ENCODE data around the gene FARP2.

Gene FARP2

DNA sequence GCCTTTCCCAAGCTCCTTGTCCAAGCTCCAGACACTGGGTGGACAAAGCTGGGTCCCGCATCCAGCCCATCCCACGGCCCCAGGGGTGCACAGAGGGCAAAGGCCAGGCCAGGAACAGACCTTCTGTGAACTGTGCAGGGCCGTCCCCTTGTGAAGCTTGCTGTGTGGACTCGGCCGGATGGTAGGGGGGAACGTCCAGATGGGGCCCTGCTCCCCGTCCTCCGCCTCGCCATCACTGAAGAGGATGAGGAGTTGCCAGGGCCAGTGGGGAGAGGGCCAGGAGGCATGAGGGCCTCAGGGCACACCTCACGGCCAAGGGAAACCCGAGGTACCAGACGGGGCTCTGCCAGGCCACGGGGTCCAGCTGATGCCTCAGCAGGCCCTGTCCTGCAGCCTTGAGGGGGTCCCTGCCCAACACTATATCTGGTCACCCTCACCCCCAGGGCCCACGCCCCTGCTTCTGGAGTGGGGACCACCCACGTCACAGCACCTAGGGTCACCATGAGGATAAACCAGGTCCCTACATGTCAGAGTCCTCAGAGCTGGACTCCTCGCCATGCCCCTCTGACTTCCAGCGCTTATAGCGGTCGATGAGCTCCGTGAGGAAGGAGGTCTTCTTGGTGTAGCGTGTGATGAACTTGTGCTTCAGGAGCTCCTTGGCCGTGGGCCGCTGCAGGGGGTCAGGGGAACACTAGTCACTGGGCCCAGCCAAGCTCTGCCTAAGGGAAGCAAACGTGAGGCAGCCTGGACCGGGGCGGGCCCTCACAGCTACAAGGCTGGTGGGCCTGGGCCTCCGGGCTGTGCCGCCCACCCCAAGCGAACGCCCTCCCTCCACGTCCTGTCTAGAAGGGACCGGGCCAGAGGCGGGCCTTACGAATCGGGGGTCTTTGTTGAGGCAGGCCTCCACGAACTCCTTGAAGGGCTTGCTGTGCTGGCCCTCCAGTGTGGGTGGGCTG lies 142.3 kb downstream of the FARP2 start:
- H2AFZ ChIP-seq (ENCODE audit: low read depth), result no peak overlapping the region
- TF ChIP-seq, protein P1, sequence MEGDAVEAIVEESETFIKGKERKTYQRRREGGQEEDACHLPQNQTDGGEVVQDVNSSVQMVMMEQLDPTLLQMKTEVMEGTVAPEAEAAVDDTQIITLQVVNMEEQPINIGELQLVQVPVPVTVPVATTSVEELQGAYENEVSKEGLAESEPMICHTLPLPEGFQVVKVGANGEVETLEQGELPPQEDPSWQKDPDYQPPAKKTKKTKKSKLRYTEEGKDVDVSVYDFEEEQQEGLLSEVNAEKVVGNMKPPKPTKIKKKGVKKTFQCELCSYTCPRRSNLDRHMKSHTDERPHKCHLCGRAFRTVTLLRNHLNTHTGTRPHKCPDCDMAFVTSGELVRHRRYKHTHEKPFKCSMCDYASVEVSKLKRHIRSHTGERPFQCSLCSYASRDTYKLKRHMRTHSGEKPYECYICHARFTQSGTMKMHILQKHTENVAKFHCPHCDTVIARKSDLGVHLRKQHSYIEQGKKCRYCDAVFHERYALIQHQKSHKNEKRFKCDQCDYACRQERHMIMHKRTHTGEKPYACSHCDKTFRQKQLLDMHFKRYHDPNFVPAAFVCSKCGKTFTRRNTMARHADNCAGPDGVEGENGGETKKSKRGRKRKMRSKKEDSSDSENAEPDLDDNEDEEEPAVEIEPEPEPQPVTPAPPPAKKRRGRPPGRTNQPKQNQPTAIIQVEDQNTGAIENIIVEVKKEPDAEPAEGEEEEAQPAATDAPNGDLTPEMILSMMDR (conservative IDR thresholded peaks at IDR 0.05; ENCODE audit: low read depth, low read length), result no peak
- H3K9ac ChIP-seq, result no peak overlapping the region
- H3K27ac ChIP-seq, result no peak overlapping the region
- no peaks in the 10 kb centered on the region for H3K4me1 ChIP-seq (ENCODE audit: low read depth, poor library complexity, severe bottlenecking)
- no peak overlapping the region for H3K4me3 ChIP-seq (IDR thresholded peaks at IDR 0.05; ENCODE audit: insufficient read depth, low read depth, low read length)
- H3K4me2 ChIP-seq, result no peak overlapping the region
- H4K20me1 ChIP-seq (ENCODE audit: insufficient read depth), result no peaks in the 10 kb centered on the region
- no peaks in the 10 kb centered on the region for H3K79me2 ChIP-seq (ENCODE audit: insufficient read depth, low read depth)
- H3K27me3 ChIP-seq (ENCODE audit: insufficient read depth, low read depth), result no peaks in the 10 kb centered on the region
- H3K36me3 ChIP-seq (ENCODE audit: insufficient read depth), result no peaks in the 10 kb centered on the region

DNA sequence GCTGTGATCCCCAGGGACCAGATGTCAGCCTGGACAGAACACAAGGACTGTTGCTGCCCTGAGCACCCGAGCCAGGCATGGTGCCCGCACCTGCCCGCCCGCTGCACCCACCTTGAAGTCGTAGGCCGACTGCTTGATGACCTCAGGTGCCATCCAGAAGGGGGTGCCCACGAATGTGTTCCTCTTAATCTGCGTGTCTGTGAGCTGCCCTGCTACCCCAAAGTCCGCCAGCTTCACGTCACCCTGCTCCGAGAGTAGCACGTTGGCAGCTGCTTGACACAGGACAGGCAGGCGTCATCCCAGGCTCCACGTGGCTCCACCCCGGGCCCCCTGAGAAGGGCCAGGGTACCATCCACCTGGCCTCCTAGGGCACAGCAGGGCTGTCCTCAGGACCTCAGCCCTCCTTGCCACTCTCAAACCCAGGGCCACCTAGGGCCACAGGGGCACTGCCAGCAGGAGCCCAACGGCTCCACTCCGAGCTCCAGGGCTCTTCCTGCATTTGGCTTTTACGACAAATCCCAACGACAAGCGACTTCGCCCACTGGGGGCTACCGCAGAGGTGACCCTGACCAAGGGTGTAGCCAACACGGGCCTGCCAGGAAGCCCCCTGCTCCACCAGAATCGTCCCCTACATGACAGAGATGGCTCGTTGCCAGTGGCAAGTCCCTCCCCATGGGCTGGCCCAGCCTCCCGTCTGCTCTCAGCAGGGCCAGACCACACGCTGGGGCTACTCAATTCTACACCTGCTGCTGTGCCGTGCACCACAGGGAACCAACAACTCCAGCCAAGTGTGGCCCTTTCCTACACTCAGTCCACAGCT lies 143.3 kb downstream of the FARP2 start:
- Histone ChIP-seq H3K4me2 (no peak overlapping the region), H2AFZ (ENCODE audit: low read depth) (no peak overlapping the region), H3K36me3 (ENCODE audit: insufficient read depth) (no peaks in the 10 kb centered on the region), H3K27ac (no peak overlapping the region), H3K9ac (no peak overlapping the region), H3K4me1 (ENCODE audit: low read depth, poor library complexity, severe bottlenecking) (no peaks in the 10 kb centered on the region), H3K27me3 (ENCODE audit: insufficient read depth, low read depth) (no peaks in the 10 kb centered on the region), H3K4me3 (IDR thresholded peaks at IDR 0.05; ENCODE audit: insufficient read depth, low read depth, low read length) (no peak overlapping the region), H3K79me2 (ENCODE audit: insufficient read depth, low read depth) (no peaks in the 10 kb centered on the region), H4K20me1 (ENCODE audit: insufficient read depth) (no peaks in the 10 kb centered on the region)
- TF ChIP-seq, protein P1 (conservative IDR thresholded peaks at IDR 0.05; ENCODE audit: low read depth, low read length), result no peak

DNA sequence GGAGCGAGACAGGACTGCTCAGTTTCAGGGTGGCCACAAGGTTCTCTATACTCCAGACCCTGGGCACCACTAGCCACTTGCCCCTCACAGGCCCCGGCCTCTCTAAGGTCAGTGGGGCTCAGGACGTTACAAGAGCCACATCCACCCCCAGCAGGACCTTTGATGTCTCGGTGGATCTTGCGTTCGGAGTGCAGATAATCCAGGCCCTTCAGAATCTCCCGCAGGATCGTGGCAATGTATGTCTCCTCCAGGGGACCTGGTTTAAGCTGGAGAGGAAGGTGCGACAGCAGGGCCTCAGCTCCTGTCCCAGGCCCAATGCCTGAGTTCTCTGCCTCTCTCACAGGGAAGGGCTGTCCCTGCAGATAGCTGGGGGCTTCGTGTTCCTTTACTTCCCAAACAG lies 143.9 kb downstream of the FARP2 start:
- Histone ChIP-seq H3K36me3 (ENCODE audit: insufficient read depth) (no peaks in the 10 kb centered on the region), H3K4me1 (ENCODE audit: low read depth, poor library complexity, severe bottlenecking) (no peaks in the 10 kb centered on the region), H3K9ac (no peak overlapping the region), H3K4me3 (IDR thresholded peaks at IDR 0.05; ENCODE audit: insufficient read depth, low read depth, low read length) (no peak overlapping the region), H4K20me1 (ENCODE audit: insufficient read depth) (no peaks in the 10 kb centered on the region), H3K4me2 (no peak overlapping the region), H3K79me2 (ENCODE audit: insufficient read depth, low read depth) (no peaks in the 10 kb centered on the region), H2AFZ (ENCODE audit: low read depth) (no peak overlapping the region), H3K27ac (no peak overlapping the region), H3K27me3 (ENCODE audit: insufficient read depth, low read depth) (no peaks in the 10 kb centered on the region)
- TF ChIP-seq, protein P1 (conservative IDR thresholded peaks at IDR 0.05; ENCODE audit: low read depth, low read length), result no peak

DNA sequence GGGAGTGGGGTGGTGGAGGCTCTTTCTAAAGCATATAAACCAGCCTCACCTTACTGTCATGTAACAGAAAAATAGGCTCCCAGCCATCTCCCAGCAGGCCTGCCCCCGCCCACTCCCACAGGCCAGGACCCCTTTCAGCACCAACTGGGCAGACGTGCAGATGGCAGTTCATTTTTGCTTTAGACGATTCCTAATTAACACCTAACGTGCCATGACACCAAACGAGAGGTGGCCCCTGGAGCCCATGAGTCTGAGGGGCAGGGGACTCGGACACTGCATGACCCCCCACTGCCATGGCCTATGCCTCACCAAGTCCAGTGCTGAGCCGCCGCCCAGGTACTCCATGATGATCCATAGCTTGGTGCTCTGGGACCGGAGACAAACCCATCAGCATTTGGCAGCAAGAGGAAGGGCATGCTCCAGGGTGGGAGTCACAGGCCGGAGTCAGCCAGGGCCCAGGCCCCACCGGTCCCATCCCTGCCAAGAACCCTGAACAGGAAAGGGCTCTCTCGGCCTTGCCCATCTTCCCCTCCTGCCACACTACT lies 144.4 kb downstream of the FARP2 start:
- Histone ChIP-seq H2AFZ (ENCODE audit: low read depth) (no peak overlapping the region), H3K4me3 (IDR thresholded peaks at IDR 0.05; ENCODE audit: insufficient read depth, low read depth, low read length) (no peak overlapping the region), H3K4me2 (no peak overlapping the region), H3K4me1 (ENCODE audit: low read depth, poor library complexity, severe bottlenecking) (no peaks in the 10 kb centered on the region), H3K27me3 (ENCODE audit: insufficient read depth, low read depth) (no peaks in the 10 kb centered on the region), H3K36me3 (ENCODE audit: insufficient read depth) (no peaks in the 10 kb centered on the region), H3K79me2 (ENCODE audit: insufficient read depth, low read depth) (no peaks in the 10 kb centered on the region), H3K27ac (no peak overlapping the region), H4K20me1 (ENCODE audit: insufficient read depth) (no peaks in the 10 kb centered on the region), H3K9ac (no peak overlapping the region)
- TF ChIP-seq, protein P1 (conservative IDR thresholded peaks at IDR 0.05; ENCODE audit: low read depth, low read length), result no peak
